K562 (cell line): ENCODE results near the gene PROM2. TPM values are rescaled to one million over a fixed set of nuclear protein-coding genes. Genes with fewer than 3 reads are reported as not detected.

Experiments used
- ATAC-seq: fragments of 200-7000 bp; cut with Tn5 transposase; 3 replicates; pipeline ENCODE4 v1.9.1; 2020; ENCODE audit warnings: moderate library complexity
- BruUV-seq: library from RNA; stranded (reverse); fragments of 400-500 nt; replicated peaks from 2 replicates; lab custom pipeline; 2021; lab: Mats Ljungman, UMichigan
- CTCF ChIA-PET: fragments of 300-600 bp; formaldehyde crosslinking; extraction: SDS; loops from one replicate; lab custom pipeline; 2021; ENCODE audit warnings: low intra/inter-chr PET ratio; lab: Yijun Ruan, JAX
- POLR2A ChIA-PET: fragments of 300-600, 350-650 bp; sonication (Branson Sonifier 250); formaldehyde crosslinking; extraction: SDS; loops from one replicate; lab custom pipeline; 2021; ENCODE audit warnings: antibody characterized with exemption, inconsistent platforms; lab: Yijun Ruan, JAX
- DNase-seq, 4 experiments: peaks; one replicate each; pipeline versions ENCODE4 v3.0.0 to v3.0.0-alpha.2; 2011 to 2018; ENCODE audit warnings: low spot score in 3 of 4, mixed read lengths in 3 of 4; ENCODE audit errors: extremely low read depth in 1 of 4
- FAIRE-seq: peaks from 2 replicates; lab custom pipeline; 2011; peaks lifted over from hg19 to GRCh38; lab: Jason Lieb, UNC
- H2AFZ ChIP-seq: 2 replicates; pipeline ENCODE4 v1.6.0; 2011; ENCODE audit warnings: low read depth, low read length, control low read depth, inconsistent platforms
- H3K27ac ChIP-seq: fragments of 200-600 bp; 3 replicates; pipeline ENCODE4 v1.8.0; 2011; ENCODE audit warnings: low read depth, mild to moderate bottlenecking, control low read depth, inconsistent platforms, low read length, moderate library complexity, mixed read lengths; ENCODE audit errors: extremely low read depth
- H3K27me3 ChIP-seq, 2 experiments: fragments of 300-600 bp in 1 of 2; 2 replicates in 1 of 2; 3 replicates in 1 of 2; pipeline versions ENCODE4 v1.6.0 to v1.8.0; 2011; ENCODE audit warnings: inconsistent platforms in 2 of 2, low read length in 2 of 2, mild to moderate bottlenecking in 1 of 2, mixed read lengths in 1 of 2, moderate library complexity in 1 of 2; ENCODE audit not compliant: control insufficient read depth in 2 of 2, insufficient read depth in 2 of 2
- H3K36me3 ChIP-seq: fragments of 300-600 bp; 3 replicates; pipeline ENCODE4 v1.8.0; 2011; ENCODE audit warnings: mild to moderate bottlenecking, low read length, inconsistent platforms; ENCODE audit not compliant: control insufficient read depth, insufficient read depth
- H3K4me1 ChIP-seq, 2 experiments: fragments of 200-600 bp in 1 of 2; replicated peaks in 1 of 2; 2 replicates in 1 of 2; 3 replicates in 1 of 2; pipeline versions ENCODE4 v1.5.1 to v1.8.0; 2011; ENCODE audit warnings: inconsistent platforms in 2 of 2, low read length in 2 of 2, mild to moderate bottlenecking in 1 of 2, mixed read lengths in 1 of 2, moderate library complexity in 1 of 2; ENCODE audit not compliant: control insufficient read depth in 2 of 2, insufficient read depth in 2 of 2
- H3K4me2 ChIP-seq: 2 replicates; pipeline ENCODE4 v1.6.1; 2011; ENCODE audit warnings: low read length, control low read depth, inconsistent platforms, mixed read lengths; ENCODE audit not compliant: insufficient read depth
- H3K4me3 ChIP-seq: fragments of 200-600 bp; sonication (generic), shearing (Covaris generic); 2 replicates; pipeline ENCODE4 v1.5.1; 2016; ENCODE audit warnings: control low read depth, inconsistent platforms
- H3K79me2 ChIP-seq: fragments of 200-600 bp; 3 replicates; pipeline ENCODE4 v1.8.0; 2011; ENCODE audit warnings: low read length, inconsistent platforms; ENCODE audit not compliant: control insufficient read depth, insufficient read depth
- H3K9ac ChIP-seq, 2 experiments: 2 replicates each; pipeline versions ENCODE4 v1.6.0 to v1.6.1; 2011; ENCODE audit warnings: low read depth in 2 of 2, low read length in 2 of 2, control low read depth in 1 of 2, inconsistent platforms in 1 of 2, mild to moderate bottlenecking in 1 of 2, mixed read lengths in 1 of 2; ENCODE audit not compliant: insufficient read depth in 1 of 2
- H3K9me1 ChIP-seq: one replicate; pipeline ENCODE4 v1.6.0; 2011; ENCODE audit warnings: inconsistent platforms, mild to moderate bottlenecking, low read length, moderate library complexity; ENCODE audit not compliant: control insufficient read depth, insufficient read depth
- H3K9me3 ChIP-seq: replicated peaks from 2 replicates; pipeline ENCODE4 v1.5.1; 2011; ENCODE audit warnings: low read depth, low read length, inconsistent platforms; ENCODE audit not compliant: control insufficient read depth, insufficient read depth
- H4K20me1 ChIP-seq: replicated peaks from 2 replicates; pipeline ENCODE4 v1.6.1; 2011; ENCODE audit warnings: low read length, inconsistent platforms, mixed read lengths; ENCODE audit not compliant: control insufficient read depth, insufficient read depth
- ASH1L ChIP-seq: fragments of 450-650 bp; IDR thresholded peaks from 2 replicates; pipeline ENCODE4 v1.6.1; 2018; ENCODE audit warnings: borderline replicate concordance, mild to moderate bottlenecking, low read depth; ENCODE audit not compliant: partially characterized antibody
- CCNT2 ChIP-seq: IDR thresholded peaks from 2 replicates; pipeline ENCODE4 v1.6.1; 2011; ENCODE audit warnings: borderline replicate concordance, low read depth, mild to moderate bottlenecking, moderate library complexity, mixed read lengths, low read length; ENCODE audit not compliant: insufficient read length; ENCODE audit errors: extremely low read depth
- GATAD2B ChIP-seq: fragments of 450-650 bp; IDR thresholded peaks from 2 replicates; pipeline ENCODE4 v1.6.1; 2017; ENCODE audit warnings: mild to moderate bottlenecking, borderline replicate concordance
- HCFC1 ChIP-seq: IDR thresholded peaks from 2 replicates; pipeline ENCODE4 v1.6.1; 2012; ENCODE audit warnings: low read depth, low read length, improper control_type of control experiment
- KAT2B ChIP-seq: IDR thresholded peaks from one replicate; pipeline ENCODE4 v1.6.1; 2012; ENCODE audit warnings: low read depth, mild to moderate bottlenecking, control low read depth, inconsistent platforms, low read length, moderate library complexity
- NFIC ChIP-seq: fragments of 450-650 bp; IDR thresholded peaks from 2 replicates; pipeline ENCODE4 v1.6.1; 2017; ENCODE audit warnings: mild to moderate bottlenecking, inconsistent platforms
- PHB ChIP-seq: fragments of 250-450 bp; sonication (Bioruptor Pico); IDR thresholded peaks from 2 replicates; pipeline ENCODE4 v1.5.0; 2021
- PTBP1 ChIP-seq: fragments of 200-400 bp; formaldehyde crosslinking; IDR thresholded peaks from 2 replicates; pipeline ENCODE4 v1.6.1; 2017; ENCODE audit warnings: low read depth, low read length
- RBBP5 ChIP-seq: fragments of 200-600 bp; sonication (generic); IDR thresholded peaks from 2 replicates; pipeline ENCODE4 v1.6.1; 2012; ENCODE audit warnings: borderline replicate concordance, mild to moderate bottlenecking, low read length, control low read depth, inconsistent platforms; ENCODE audit not compliant: insufficient read depth, poor library complexity, severe bottlenecking
- SNRNP70 ChIP-seq: fragments of 200-400 bp; formaldehyde crosslinking; optimal IDR thresholded peaks from 2 replicates; pipeline ENCODE3; 2017; ENCODE audit warnings: low read depth, low read length
- SUPT5H ChIP-seq: fragments of 450-650 bp; IDR thresholded peaks from 2 replicates; pipeline ENCODE4 v1.6.1; 2016
- TFAM ChIP-seq: fragments of 250-450 bp; sonication (Bioruptor Pico); conservative IDR thresholded peaks from 2 replicates; pipeline ENCODE4 v1.5.0; 2021; ENCODE audit warnings: mild to moderate bottlenecking, moderate library complexity
- ZSCAN29 ChIP-seq: fragments of 450-650 bp; IDR thresholded peaks from 2 replicates; pipeline ENCODE4 v1.6.1; 2017
- WGBS: fragments of 100-300 bp; shearing (Covaris generic); methylation state at CpG from one replicate; pipeline ENCODE4 v1.1.6; 2016; ENCODE audit warnings: low coverage, mixed read lengths; ENCODE audit not compliant: insufficient coverage; ENCODE audit errors: missing lambda C conversion rate; 5-methylcytosine and 5-hydroxymethylcytosine counted together
- in situ Hi-C: fragments of 300-500 bp; cut with MboI; formaldehyde crosslinking; loops from 4 replicates; pipeline ENCODE4 v1.15.0; 2018; ENCODE audit warnings: inconsistent platforms, mixed read lengths
- intact Hi-C: fragments of 100-400 bp; cut with micrococcal nuclease; formaldehyde crosslinking; loops from 2 replicates; pipeline ENCODE4 v1.14.2; 2022
- polyA plus RNA-seq, 8 experiments: library from polyadenylated mRNA; depleted of rRNA in 4 of 8; stranded (reverse) in 5 of 8; unstranded in 3 of 8; fragments of >200 nt; fragmentation: Nextera tagmentation in 2 of 8; fragmentation: Illumina TruSeq in 1 of 8; extraction: Ambion mirVana in 2 of 8; extraction: Trizol in 1 of 8; gene quantifications; 2 replicates each; pipeline versions ENCODE4 v1.2.1 to v1.2.3, GENCODE V29; 2011 to 2014; ENCODE audit warnings: inconsistent platforms in 1 of 8, missing spikeins in 1 of 8
- total RNA-seq, 7 experiments: library from RNA; depleted of rRNA in 6 of 7; stranded (reverse); fragments of >200 nt in 6 of 7; fragmentation: Illumina TruSeq in 2 of 7; extraction: Trizol in 2 of 7; gene quantifications; 2 replicates each; pipeline versions ENCODE4 v1.2.1 to v1.2.3, GENCODE V29; 2011 to 2021; ENCODE audit warnings: low replicate concordance in 1 of 7
- TF ChIP-seq, protein P1 (sequence below): fragments of 450-650 bp; IDR thresholded peaks from 2 replicates; pipeline ENCODE4 v1.6.1; 2018; ENCODE audit not compliant: partially characterized antibody
- TF ChIP-seq, protein P2 (sequence below): sonication (generic); formaldehyde crosslinking; IDR thresholded peaks from 2 replicates; pipeline ENCODE4 v1.8.1; 2023; ENCODE audit warnings: mild to moderate bottlenecking, missing genetic modification reagents
- TF ChIP-seq, protein P3 (sequence below): fragments of 150-350 bp; IDR thresholded peaks from 2 replicates; pipeline ENCODE4 v1.6.1; 2014; ENCODE audit warnings: low read depth, mild to moderate bottlenecking, low read length, borderline replicate concordance

PROM2 gene
- total and polyA plus RNA-seq, 9 of the 15 experiments (the other 6 are each of a cell fraction or from before 2014, with no cell fraction given): not detected

DNA sequence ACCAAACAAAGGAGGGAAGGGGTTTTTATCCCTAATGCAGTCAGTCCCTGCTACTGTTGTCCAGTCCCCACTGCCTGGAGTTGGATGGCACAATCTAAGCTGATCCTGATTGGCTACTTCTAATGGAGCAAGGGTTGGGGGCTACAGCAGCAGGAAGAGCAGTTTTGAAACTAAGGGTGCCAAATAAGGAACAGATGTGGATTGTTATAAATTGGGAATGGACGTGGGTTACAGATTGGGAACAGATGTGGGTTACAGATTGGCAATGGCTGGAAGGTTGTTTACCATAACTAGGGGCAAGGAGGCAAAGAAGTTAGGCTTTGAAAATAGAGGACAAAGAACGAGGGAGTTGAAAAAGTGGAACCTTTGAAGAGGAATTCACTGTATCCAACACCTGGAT lies 16.0 kb upstream of the PROM2 start:
- in situ Hi-C loops: no loop called here
- H3K4me3 ChIP-seq: no peak overlapping the region
- DNase-seq: no peak
- ChIA-PET POLR2A (interaction anchor here (0.7 kb wide), 1 partner anchor 10 kb away, joined by 4 read pairs; no protein-coding TSS in a partner anchor), CTCF (interaction anchor here (0.6 kb wide), 1 partner anchor 144 kb away, joined by 3 read pairs; no protein-coding TSS in a partner anchor)
- H3K9me1 ChIP-seq: no peaks in the 10 kb centered on the region
- no peaks in the 10 kb centered on the region for H3K9me3 ChIP-seq
- no peak overlapping the region for H3K9ac ChIP-seq
- no peak overlapping the region for H2AFZ ChIP-seq
- no peak overlapping the region for H3K27ac ChIP-seq
- no peaks in the 10 kb centered on the region for H3K4me1 ChIP-seq
- H3K36me3 ChIP-seq: no peaks in the 10 kb centered on the region
- BruUV-seq: no TSS peak
- intact Hi-C loops: no loop called here
- no peak for ATAC-seq
- 0% methylated on average over 2 of the region's 2 CpGs for WGBS
- H3K27me3 ChIP-seq: peaks cover 2 to 10% of the 10 kb centered on the region in 2 experiments; a peak in 2 of 5 replicates
- no peaks in the 10 kb centered on the region for H3K79me2 ChIP-seq
- no peak overlapping the region for H3K4me2 ChIP-seq
- no peak for FAIRE-seq
- no peaks in the 10 kb centered on the region for H4K20me1 ChIP-seq
- TF ChIP-seq, protein P1, sequence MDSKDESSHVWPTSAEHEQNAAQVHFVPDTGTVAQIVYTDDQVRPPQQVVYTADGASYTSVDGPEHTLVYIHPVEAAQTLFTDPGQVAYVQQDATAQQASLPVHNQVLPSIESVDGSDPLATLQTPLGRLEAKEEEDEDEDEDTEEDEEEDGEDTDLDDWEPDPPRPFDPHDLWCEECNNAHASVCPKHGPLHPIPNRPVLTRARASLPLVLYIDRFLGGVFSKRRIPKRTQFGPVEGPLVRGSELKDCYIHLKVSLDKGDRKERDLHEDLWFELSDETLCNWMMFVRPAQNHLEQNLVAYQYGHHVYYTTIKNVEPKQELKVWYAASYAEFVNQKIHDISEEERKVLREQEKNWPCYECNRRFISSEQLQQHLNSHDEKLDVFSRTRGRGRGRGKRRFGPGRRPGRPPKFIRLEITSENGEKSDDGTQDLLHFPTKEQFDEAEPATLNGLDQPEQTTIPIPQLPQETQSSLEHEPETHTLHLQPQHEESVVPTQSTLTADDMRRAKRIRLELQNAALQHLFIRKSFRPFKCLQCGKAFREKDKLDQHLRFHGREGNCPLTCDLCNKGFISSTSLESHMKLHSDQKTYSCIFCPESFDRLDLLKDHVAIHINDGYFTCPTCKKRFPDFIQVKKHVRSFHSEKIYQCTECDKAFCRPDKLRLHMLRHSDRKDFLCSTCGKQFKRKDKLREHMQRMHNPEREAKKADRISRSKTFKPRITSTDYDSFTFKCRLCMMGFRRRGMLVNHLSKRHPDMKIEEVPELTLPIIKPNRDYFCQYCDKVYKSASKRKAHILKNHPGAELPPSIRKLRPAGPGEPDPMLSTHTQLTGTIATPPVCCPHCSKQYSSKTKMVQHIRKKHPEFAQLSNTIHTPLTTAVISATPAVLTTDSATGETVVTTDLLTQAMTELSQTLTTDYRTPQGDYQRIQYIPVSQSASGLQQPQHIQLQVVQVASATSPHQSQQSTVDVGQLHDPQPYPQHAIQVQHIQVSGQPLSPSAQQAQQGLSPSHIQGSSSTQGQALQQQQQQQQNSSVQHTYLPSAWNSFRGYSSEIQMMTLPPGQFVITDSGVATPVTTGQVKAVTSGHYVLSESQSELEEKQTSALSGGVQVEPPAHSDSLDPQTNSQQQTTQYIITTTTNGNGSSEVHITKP: no peak
- TF ChIP-seq SUPT5H (no peak), TFAM (CRISPR knock-in tag) (no peak), GATAD2B (no peak), ASH1L (no peak), KAT2B (no peak), NFIC (no peak), PTBP1 (no peak), HCFC1 (no peak), CCNT2 (no peak), PHB (CRISPR knock-in tag) (no peak), RBBP5 (no peak), SNRNP70 (no peak), ZSCAN29 (no peak)
- TF ChIP-seq, protein P2, sequence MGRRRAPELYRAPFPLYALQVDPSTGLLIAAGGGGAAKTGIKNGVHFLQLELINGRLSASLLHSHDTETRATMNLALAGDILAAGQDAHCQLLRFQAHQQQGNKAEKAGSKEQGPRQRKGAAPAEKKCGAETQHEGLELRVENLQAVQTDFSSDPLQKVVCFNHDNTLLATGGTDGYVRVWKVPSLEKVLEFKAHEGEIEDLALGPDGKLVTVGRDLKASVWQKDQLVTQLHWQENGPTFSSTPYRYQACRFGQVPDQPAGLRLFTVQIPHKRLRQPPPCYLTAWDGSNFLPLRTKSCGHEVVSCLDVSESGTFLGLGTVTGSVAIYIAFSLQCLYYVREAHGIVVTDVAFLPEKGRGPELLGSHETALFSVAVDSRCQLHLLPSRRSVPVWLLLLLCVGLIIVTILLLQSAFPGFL (CRISPR knock-in tag): no peak
- TF ChIP-seq, protein P3, sequence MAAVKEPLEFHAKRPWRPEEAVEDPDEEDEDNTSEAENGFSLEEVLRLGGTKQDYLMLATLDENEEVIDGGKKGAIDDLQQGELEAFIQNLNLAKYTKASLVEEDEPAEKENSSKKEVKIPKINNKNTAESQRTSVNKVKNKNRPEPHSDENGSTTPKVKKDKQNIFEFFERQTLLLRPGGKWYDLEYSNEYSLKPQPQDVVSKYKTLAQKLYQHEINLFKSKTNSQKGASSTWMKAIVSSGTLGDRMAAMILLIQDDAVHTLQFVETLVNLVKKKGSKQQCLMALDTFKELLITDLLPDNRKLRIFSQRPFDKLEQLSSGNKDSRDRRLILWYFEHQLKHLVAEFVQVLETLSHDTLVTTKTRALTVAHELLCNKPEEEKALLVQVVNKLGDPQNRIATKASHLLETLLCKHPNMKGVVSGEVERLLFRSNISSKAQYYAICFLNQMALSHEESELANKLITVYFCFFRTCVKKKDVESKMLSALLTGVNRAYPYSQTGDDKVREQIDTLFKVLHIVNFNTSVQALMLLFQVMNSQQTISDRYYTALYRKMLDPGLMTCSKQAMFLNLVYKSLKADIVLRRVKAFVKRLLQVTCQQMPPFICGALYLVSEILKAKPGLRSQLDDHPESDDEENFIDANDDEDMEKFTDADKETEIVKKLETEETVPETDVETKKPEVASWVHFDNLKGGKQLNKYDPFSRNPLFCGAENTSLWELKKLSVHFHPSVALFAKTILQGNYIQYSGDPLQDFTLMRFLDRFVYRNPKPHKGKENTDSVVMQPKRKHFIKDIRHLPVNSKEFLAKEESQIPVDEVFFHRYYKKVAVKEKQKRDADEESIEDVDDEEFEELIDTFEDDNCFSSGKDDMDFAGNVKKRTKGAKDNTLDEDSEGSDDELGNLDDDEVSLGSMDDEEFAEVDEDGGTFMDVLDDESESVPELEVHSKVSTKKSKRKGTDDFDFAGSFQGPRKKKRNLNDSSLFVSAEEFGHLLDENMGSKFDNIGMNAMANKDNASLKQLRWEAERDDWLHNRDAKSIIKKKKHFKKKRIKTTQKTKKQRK: no peak
